RWPE1 (cell line): ENCODE measurements around the gene ICAM2.

Experiments
- CTCF ChIA-PET: fragments of 350-600 bp; sonication (Branson Sonifier 250); formaldehyde crosslinking; extraction: SDS; loops from one replicate; lab custom pipeline; 2021; lab: Yijun Ruan, JAX
- POLR2A ChIA-PET: fragments of 400-600 bp; formaldehyde crosslinking; extraction: SDS; loops from one replicate; lab custom pipeline; 2020; ENCODE audit warnings: antibody characterized with exemption; ENCODE audit not compliant: low non-redundant PET; lab: Yijun Ruan, JAX
- DNase-seq: peaks from one replicate; pipeline ENCODE4 v3.0.0; 2012; ENCODE audit warnings: low spot score
- H3K27ac ChIP-seq: fragments of 450-650 bp; 2 replicates; pipeline ENCODE4 v1.5.1; 2017
- TF ChIP-seq, protein P1 (sequence below): fragments of 450-650 bp; conservative IDR thresholded peaks from 2 replicates; pipeline ENCODE4 v1.5.1; 2017; ENCODE audit warnings: low read depth, mild to moderate bottlenecking

ICAM2 gene

DNA sequence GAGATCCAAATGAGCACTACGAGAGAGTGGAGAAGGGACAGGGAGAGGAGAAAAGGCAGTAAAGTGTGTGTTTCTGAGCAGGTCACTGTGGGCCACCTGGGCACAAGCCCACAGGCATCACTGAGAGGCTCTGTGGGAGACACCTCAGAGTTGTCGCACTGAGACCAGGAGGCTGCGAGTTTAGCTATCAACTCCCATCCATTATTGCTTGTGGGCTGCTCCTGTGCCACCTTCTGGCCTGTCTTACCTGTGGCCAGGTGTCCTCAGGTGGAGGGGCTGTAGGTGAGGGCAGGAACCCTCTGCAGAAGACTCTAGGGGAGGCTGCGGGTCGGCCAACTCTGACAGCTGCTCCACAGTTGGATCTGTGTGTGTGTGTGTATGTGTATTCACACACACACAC is 24.8 kb downstream of the ICAM2 start:
- POLR2A ChIA-PET, result no interaction called here
- H3K27ac ChIP-seq, result no peak overlapping the region
- CTCF ChIA-PET, result interaction anchor here (0.5 kb wide), 1 partner anchor 282 kb away, joined by 3 read pairs; no protein-coding TSS in a partner anchor
- TF ChIP-seq, protein P1, sequence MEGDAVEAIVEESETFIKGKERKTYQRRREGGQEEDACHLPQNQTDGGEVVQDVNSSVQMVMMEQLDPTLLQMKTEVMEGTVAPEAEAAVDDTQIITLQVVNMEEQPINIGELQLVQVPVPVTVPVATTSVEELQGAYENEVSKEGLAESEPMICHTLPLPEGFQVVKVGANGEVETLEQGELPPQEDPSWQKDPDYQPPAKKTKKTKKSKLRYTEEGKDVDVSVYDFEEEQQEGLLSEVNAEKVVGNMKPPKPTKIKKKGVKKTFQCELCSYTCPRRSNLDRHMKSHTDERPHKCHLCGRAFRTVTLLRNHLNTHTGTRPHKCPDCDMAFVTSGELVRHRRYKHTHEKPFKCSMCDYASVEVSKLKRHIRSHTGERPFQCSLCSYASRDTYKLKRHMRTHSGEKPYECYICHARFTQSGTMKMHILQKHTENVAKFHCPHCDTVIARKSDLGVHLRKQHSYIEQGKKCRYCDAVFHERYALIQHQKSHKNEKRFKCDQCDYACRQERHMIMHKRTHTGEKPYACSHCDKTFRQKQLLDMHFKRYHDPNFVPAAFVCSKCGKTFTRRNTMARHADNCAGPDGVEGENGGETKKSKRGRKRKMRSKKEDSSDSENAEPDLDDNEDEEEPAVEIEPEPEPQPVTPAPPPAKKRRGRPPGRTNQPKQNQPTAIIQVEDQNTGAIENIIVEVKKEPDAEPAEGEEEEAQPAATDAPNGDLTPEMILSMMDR, result no peak
- DNase-seq, result no peak

DNA sequence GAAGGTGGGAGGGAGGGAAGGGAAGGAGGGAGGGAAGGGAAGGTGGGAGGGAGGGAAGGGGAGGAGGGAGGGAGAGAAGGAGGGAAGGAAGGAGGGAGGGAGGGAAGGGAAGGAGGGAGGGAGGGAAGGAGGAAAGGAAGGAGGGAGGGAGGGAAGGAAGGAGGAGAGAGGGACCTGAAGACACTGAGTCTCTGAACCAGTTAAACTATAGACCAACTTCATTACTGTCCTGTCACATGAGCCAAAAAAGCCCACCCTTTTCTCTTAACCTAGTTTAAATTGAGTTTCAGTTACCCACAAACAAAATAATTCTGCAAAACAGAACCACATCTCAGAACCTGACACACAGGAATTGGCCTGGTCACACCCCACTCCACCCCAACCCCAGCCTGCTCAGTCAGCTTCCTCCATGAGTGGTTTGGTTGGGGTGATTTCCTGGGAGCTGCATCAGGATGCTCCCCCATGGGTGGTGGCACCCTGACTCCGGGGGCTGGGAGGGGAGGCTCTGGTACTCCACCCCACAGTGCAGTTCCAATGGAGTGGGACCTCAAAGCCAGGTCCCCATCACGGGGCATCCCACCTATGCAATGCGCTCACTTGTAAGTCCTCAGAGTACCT is 27.0 kb downstream of the ICAM2 start:
- CTCF ChIA-PET, result interaction anchor here (0.6 to 1.9 kb wide), 4 partner anchors 31 to 718 kb away, joined by 3 to 5 read pairs (median 4); partner anchors contain the start of gene GH1
- TF ChIP-seq, protein P1, result no peak
- POLR2A ChIA-PET, result no interaction called here

DNA sequence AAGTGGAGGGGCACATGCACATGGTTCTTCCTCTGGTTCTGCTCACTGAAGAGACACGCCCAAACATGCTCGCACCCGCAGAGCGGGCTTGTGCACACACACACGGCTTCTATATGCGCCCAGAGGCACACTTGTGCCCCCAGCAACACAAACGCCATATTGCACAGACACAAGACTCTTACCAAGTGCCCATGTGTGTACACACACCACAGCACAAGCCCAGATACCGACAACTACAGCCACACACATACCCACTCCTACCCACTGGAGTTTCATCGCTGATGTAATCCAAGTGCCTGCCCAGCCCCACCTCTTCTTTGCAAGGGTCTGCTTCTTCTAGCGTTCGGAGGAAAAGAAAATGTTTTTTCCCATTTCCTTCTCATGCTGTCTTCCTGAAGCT is 28.8 kb downstream of the ICAM2 start:
- POLR2A ChIA-PET, result no interaction called here
- TF ChIP-seq, protein P1, result no peak
- CTCF ChIA-PET, result interaction anchor here (0.6 to 0.7 kb wide), 2 partner anchors 20 to 34 kb away, joined by 3 to 4 read pairs; no protein-coding TSS in a partner anchor
- no peak overlapping the region for H3K27ac ChIP-seq
- DNase-seq, result no peak

More for the DNA sequence above, 27.0 kb downstream of the ICAM2 start:
- H3K27ac ChIP-seq, result no peak overlapping the region
- no peak for DNase-seq

DNA sequence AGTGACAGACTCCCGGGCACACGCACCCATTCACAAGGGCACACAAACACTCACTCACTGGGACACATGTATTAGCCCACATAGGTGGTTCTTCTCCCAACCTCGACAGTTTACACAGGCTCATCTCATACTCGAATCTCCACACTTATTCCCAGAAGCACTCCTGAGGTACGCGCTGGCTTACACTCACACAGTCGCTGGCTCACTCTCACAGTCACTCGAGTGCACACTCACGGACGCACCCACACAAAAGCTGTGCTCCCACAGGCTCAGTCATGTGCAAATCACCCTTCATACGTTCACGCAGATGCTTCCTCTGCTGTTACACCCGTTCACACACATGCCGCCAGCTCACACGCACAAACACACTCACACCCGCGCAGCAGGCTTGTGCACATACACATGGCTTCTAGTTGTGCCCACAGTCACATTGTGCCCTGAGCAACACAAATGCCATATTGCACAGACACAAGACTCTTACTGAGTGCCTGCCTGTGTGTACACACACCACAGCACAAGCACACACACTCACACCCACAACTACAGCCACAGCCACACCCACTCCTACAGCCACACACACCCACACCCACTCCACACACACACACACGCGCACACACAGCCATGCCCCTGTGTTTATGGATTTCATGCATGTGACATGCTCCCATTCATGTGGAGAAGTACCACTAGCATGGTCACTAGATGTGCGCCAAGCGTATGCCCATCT is 30.6 kb downstream of the ICAM2 start:
- no peak overlapping the region for H3K27ac ChIP-seq
- CTCF ChIA-PET, result interaction anchor here (0.6 to 2.0 kb wide), 5 partner anchors 10 to 71 kb away, joined by 3 to 15 read pairs (median 4); partner anchors contain the start of gene GH1
- no peak for DNase-seq
- TF ChIP-seq, protein P1, result no peak
- POLR2A ChIA-PET, result no interaction called here

DNA sequence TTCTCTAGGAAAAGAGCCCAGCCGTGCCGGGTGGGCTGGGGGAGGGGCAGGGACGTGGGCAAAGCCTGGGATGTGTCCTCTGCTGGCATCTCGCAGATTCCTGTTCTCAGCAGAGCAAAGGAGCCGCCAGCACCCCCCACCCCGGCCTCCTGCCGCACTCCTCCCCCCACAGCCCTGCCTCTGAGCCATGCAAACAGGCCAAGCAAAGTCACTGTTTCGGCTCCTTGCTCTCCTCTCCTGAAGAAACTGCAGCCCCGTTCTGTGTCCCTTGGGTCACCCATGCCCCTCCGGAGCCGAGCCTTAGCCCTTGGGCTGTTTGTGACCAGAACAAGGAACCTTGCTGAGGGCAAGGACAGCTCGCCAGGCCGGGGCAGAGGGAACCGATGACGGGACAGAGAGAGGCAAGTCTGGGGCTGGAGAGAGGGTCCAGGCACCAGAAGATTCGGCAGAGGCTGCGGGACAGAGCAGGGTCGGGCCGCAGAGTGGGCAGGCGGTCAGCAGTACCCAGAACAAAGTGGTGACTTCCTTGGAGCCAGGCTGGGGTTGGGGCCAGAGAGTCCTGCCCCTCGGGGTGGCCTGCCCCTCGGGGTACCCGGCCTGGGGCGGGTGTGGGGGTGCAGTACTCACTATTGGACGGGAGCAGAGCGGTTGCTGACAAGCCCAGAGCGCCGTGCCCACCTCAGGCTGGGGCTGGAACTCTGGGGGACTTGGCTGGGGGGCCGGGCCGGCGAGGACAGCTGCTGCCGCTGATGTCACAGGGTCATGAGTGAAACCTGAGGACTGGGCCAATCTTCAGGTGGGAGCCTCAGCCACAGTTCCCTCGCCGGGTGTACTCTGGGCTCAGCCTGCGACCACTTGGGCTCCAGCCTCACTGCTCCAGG is 31.5 kb downstream of the ICAM2 start:
- no peak overlapping the region for H3K27ac ChIP-seq
- DNase-seq, result no peak
- ChIA-PET POLR2A (no interaction called here), CTCF (interaction anchor here (0.6 to 2.0 kb wide), 2 partner anchors 70 to 85 kb away, joined by 7 to 15 read pairs; partner anchors contain the start of gene GH1)
- TF ChIP-seq, protein P1, result no peak

DNA sequence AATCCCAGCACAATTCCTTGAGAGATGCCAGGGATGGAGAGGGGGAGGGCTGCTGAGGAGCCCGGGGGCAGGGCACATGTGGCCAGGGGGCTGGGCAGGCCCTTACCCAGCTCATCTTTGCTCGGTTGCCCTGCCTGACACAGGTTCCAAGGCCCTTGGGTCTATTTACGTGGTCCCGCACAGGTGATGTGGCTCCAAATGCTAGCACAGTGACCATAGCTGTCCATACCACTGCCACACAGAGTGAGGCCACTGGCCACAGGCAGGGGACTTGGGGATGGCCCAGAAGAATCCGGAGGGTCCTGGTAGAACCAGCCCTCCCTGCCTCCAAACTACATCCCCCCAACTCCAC is 32.3 kb downstream of the ICAM2 start:
- ChIA-PET CTCF (no interaction called here), POLR2A (no interaction called here)
- DNase-seq, result no peak
- H3K27ac ChIP-seq, result no peak overlapping the region
- TF ChIP-seq, protein P1, result no peak
